Naive thymus-derived CD8-positive, alpha-beta T cell (primary cell): ENCODE results near the gene TBC1D4. TPM values are rescaled to one million over a fixed set of nuclear protein-coding genes. Genes with fewer than 3 reads are reported as not detected.

Source experiments
- ATAC-seq, 2 donors: fragments of 150-1000 bp; cut with Tn5 transposase in 1 of 2; sonication (Bioruptor Pico), chemical (Tn5 transposase) in 1 of 2; 1 replicate in 1 of 2; 2 replicates in 1 of 2; pipeline ENCODE4 v1.10.0; 2021; ENCODE audit warnings: mild to moderate bottlenecking in 2 of 2, moderate library complexity in 2 of 2
- POLR2A ChIA-PET: fragments of 350-600 bp; sonication (Branson Sonifier 250); formaldehyde crosslinking; loops from one replicate; lab custom pipeline; 2021; ENCODE audit warnings: antibody characterized with exemption; lab: Charles Lee
- DNase-seq, 10 donors: peaks; one replicate each; pipeline versions ENCODE4 v3.0.0 to v3.0.0-alpha.2; 2020 to 2022
- H3K27ac Mint-ChIP-seq, 10 donors: one replicate each; pipeline ENCODE4 v1.8.0; 2020 to 2022; ENCODE audit warnings: mild to moderate bottlenecking in 10 of 10, mixed read lengths in 10 of 10, moderate library complexity in 4 of 10, inconsistent platforms in 1 of 10
- H3K27me3 Mint-ChIP-seq, 5 donors: one replicate each; pipeline ENCODE4 v1.8.0; 2021 to 2022; ENCODE audit warnings: mixed read lengths in 5 of 5
- H3K36me3 Mint-ChIP-seq, 3 donors: one replicate each; pipeline ENCODE4 v1.8.0; 2020 to 2022; ENCODE audit warnings: mixed read lengths in 3 of 3, mild to moderate bottlenecking in 2 of 3, inconsistent platforms in 1 of 3
- H3K4me1 Mint-ChIP-seq, 4 donors: one replicate each; pipeline ENCODE4 v1.8.0; 2021 to 2022; ENCODE audit warnings: mixed read lengths in 4 of 4
- H3K4me3 Mint-ChIP-seq, 10 donors: one replicate each; pipeline ENCODE4 v1.8.0; 2020 to 2022; ENCODE audit warnings: mild to moderate bottlenecking in 10 of 10, mixed read lengths in 10 of 10, moderate library complexity in 6 of 10, inconsistent platforms in 1 of 10
- H3K9me3 Mint-ChIP-seq, 9 donors: one replicate each; pipeline ENCODE4 v1.8.0; 2020 to 2022; ENCODE audit warnings: mixed read lengths in 9 of 9, mild to moderate bottlenecking in 3 of 9, inconsistent platforms in 1 of 9, moderate library complexity in 1 of 9
- polyA plus RNA-seq, 3 donors: library from polyadenylated mRNA; unstranded; fragments of 300-500 nt; fragmentation: Illumina TruSeq; gene quantifications; one replicate each; pipeline ENCODE4 v1.2.3, GENCODE V29; 2021
- total RNA-seq, 8 experiments: library from RNA in 2 of 8; stranded (reverse) in 2 of 8; gene quantifications; one replicate each; pipeline ENCODE4 v1.2.3 and lab custom pipeline; 2021 to 2026

TBC1D4 gene
- total and polyA plus RNA-seq, 5 experiments from 2014 or later: 11.8 to 58.1 (median 19.3) TPM

GRCh38 chr13:75384879-75385707 is 96.9 kb downstream of the TBC1D4 start:
- no peaks in the 10 kb centered on the region for H3K4me1 Mint-ChIP-seq
- H3K27me3 Mint-ChIP-seq: peaks cover 0 to 3% (median 0%) of the 10 kb centered on the region in 5 donors
- no peak for ATAC-seq
- H3K27ac Mint-ChIP-seq: no peak overlapping the region
- no peaks in the 10 kb centered on the region for H3K36me3 Mint-ChIP-seq
- POLR2A ChIA-PET: no interaction called here
- H3K4me3 Mint-ChIP-seq: no peak overlapping the region
- DNase-seq: no peak
- H3K9me3 Mint-ChIP-seq: no peaks in the 10 kb centered on the region

DNA sequence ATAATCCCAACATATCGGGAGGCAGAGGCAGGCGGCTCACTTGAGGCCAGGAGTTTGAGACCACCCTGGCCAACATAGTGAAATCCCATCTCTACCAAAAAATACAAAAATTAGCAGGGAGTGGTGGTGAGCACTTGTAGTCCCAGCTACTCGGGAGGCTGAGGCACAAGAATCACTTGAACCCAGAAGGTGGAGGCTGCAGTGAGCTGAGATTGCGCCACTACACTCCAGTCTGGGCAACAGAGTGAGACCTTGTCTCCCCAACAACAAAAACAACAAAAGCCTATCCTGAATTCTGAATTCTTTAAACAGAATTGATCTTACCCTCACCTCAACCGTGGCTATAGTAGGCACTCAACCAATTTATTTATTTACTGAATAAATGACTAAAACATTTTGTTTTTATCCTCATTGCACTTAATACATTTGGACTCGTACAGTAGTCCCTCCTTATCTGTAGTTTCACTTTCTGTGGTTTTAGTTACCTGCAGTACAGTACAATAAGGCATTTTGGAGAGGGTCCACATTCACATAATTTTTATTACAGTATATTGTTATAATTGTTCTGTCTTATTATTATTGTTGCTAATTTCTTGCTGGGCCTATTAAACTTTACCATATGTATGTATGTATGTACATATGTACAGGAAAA is 98.8 kb downstream of the TBC1D4 start:
- H3K4me1 Mint-ChIP-seq: no peaks in the 10 kb centered on the region
- H3K4me3 Mint-ChIP-seq: no peak overlapping the region
- ATAC-seq: no peak

GRCh38 chr13:75378301-75378700 is 103.7 kb downstream of the TBC1D4 start:
- H3K9me3 Mint-ChIP-seq: no peaks in the 10 kb centered on the region
- peaks cover 0 to 4% (median 0%) of the 10 kb centered on the region in 5 donors for H3K27me3 Mint-ChIP-seq
- H3K36me3 Mint-ChIP-seq: no peaks in the 10 kb centered on the region
- H3K27ac Mint-ChIP-seq: no peak overlapping the region
- ATAC-seq (no peak), DNase-seq (no peak)
- POLR2A ChIA-PET: no interaction called here
- no peaks in the 10 kb centered on the region for H3K4me1 Mint-ChIP-seq
- no peak overlapping the region for H3K4me3 Mint-ChIP-seq

More for the DNA sequence above, 98.8 kb downstream of the TBC1D4 start:
- DNase-seq: no peak
- POLR2A ChIA-PET: no interaction called here
- Mint-ChIP-seq H3K27ac (no peak overlapping the region), H3K36me3 (no peaks in the 10 kb centered on the region), H3K9me3 (no peaks in the 10 kb centered on the region), H3K27me3 (peaks cover 0 to 3% (median 0%) of the 10 kb centered on the region in 5 donors)

DNA sequence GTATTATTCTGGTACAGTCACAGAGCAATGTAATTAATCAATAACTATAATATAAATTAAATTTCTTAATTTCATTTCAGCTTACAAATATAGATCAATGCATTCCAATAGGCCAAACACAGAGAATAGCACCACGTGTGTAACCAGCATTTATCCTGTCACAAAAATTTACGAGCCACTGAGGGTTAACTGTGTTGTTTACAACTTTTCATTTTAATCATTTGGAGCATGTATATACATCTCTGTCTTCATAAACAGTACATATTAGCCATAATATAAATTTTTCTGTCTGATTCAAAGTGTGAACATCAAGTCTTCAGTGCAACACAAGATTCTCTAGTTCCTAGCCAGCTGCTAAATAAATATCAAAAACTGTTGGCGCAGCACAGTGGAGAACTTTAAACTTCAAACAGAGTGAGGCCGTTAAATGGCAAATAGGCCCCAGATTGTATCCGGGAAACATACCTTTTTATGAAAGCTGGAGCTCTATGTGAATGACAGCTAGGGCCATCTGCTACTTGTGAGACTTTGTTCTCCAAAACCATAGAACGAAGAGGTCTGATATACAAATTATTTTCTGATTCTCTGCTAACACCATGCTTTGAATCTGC is 105.1 kb downstream of the TBC1D4 start:
- DNase-seq: no peak
- POLR2A ChIA-PET: no interaction called here
- no peaks in the 10 kb centered on the region for H3K4me1 Mint-ChIP-seq
- no peak for ATAC-seq
- no peak overlapping the region for H3K4me3 Mint-ChIP-seq
- H3K27me3 Mint-ChIP-seq: peaks cover 0 to 4% (median 0%) of the 10 kb centered on the region in 5 donors
- no peaks in the 10 kb centered on the region for H3K9me3 Mint-ChIP-seq
- H3K27ac Mint-ChIP-seq: no peak overlapping the region
- no peaks in the 10 kb centered on the region for H3K36me3 Mint-ChIP-seq

DNA sequence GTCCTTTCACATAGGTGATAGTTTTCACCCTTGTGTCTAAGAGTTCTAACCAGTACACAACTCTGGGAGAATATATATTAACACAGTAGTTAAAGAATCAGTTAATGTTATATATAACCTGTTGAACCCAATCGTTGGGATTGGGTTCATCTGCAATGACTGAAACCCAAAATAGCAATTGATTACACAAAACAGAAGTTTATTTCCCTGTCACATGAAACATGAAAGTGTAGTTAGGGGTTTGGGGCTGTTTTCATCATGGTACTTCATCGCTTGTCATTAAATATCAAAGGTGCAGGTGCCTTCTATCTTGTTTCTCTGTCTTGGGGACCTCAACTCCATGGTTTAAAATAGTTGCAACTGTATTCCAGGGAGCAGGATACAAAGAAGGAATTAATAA is 106.6 kb downstream of the TBC1D4 start:
- Mint-ChIP-seq H3K4me1 (no peaks in the 10 kb centered on the region), H3K36me3 (no peaks in the 10 kb centered on the region), H3K27ac (no peak overlapping the region), H3K9me3 (no peaks in the 10 kb centered on the region), H3K4me3 (no peak overlapping the region), H3K27me3 (peaks cover 0 to 3% (median 0%) of the 10 kb centered on the region in 5 donors)
- ATAC-seq (no peak), DNase-seq (no peak)
- POLR2A ChIA-PET: interaction anchor here (0.5 kb wide), 1 partner anchor 10 kb away, joined by 3 read pairs; no protein-coding TSS in a partner anchor

DNA sequence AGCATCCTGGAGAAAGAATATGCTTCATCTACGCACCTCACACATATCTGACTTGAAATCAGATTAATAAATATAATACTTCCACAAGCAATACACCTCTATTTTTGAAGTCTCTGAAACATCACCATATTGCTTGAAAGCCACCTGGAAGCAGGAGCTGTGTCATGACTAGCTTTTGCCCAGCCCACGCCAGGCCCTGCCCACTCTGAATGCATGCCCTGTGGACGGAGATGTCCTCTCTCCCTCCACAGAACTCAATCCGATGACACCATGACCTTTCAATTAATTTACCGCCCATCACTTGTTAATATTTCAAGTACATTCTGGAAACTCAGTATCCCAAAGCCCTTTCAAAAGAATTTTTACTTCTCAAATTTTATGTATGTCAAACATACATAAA is 108.0 kb downstream of the TBC1D4 start:
- no peaks in the 10 kb centered on the region for H3K9me3 Mint-ChIP-seq
- no peaks in the 10 kb centered on the region for H3K4me1 Mint-ChIP-seq
- H3K27me3 Mint-ChIP-seq: peaks cover 0 to 3% (median 0%) of the 10 kb centered on the region in 5 donors
- POLR2A ChIA-PET: interaction anchor here (3.3 kb wide), 1 partner anchor 47 kb away, joined by 10 read pairs; no protein-coding TSS in a partner anchor
- H3K36me3 Mint-ChIP-seq: no peaks in the 10 kb centered on the region
- DNase-seq (no peak), ATAC-seq (no peak)
- H3K4me3 Mint-ChIP-seq: no peak overlapping the region
- no peak overlapping the region for H3K27ac Mint-ChIP-seq

DNA sequence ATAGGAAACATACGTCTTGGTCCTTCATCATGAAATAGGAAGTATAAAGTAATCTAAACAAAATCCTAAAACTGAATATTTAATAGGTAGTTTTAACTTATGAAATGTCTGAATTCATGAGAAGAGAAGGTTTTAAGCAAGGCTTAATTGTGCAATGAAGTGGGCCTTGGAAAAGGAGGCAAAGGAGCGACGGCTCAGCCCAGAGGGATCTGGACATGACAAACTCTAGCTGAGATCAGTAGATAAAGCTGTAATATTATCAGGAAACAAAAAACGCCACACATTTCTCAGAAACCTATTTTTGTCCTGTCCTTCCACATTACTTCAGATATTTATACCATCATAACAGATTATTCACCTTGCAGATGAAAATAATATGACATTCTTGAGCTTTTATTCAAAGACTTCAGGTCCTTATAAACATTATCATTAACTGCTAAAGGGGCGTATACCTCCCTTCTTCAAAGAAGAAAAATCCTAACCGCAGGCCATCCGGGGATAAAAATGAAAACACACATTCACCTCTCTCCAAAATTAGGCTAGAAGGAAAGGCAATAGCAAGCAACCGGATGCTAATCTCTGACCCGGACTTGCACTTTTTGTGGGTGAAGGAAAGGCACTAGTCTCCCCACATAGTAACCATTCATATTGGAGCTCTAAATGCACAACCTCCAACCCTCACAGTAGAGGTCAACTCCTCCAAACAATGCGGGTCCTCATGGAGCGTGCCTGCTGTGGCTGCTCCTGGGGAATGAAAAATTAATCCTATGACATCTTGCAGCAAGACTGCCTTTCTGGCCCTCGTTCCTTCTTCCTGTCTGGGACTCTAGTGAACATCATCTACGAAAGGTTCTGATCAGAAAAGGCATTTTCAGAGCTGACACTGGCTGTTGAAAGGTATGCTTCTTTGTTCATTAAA is 108.8 kb downstream of the TBC1D4 start:
- Mint-ChIP-seq H3K27ac (peak overlapping the region in 1 of 10 donors; percentile 11), H3K36me3 (no peaks in the 10 kb centered on the region), H3K4me3 (no peak overlapping the region), H3K27me3 (peaks cover 0 to 3% (median 0%) of the 10 kb centered on the region in 5 donors), H3K4me1 (no peaks in the 10 kb centered on the region), H3K9me3 (no peaks in the 10 kb centered on the region)
- DNase-seq: no peak
- ATAC-seq: no peak
- POLR2A ChIA-PET: interaction anchor here (1.1 to 3.3 kb wide), 2 partner anchors 46 to 177 kb away, joined by 3 to 10 read pairs; partner anchors contain the start of gene UCHL3

DNA sequence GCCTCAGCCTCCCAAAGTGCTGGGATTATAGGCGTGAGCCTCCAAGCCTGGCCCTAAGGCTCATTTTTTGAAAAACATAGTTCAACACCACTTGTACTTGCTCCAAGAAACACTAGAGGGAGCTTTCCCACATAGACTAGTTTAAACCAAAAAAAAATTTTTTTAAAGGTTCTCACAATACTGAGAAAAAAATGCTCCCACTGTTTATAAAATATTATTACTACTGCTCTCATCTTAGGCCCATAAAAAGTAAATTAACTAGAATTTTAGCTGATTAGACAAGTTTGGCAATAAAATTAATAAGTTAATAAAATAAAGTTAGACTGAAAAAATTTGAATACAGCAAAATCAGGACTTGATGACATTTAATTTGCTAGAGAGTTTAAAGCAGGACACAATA is 109.5 kb downstream of the TBC1D4 start:
- DNase-seq (peak in 5 of 10 donors; percentile 6 to 57 (median 31)), ATAC-seq (peak; percentile 75 to 76)
- Mint-ChIP-seq H3K4me3 (no peak overlapping the region), H3K36me3 (no peaks in the 10 kb centered on the region), H3K4me1 (no peaks in the 10 kb centered on the region), H3K27ac (peak overlapping the region in 1 of 10 donors; percentile 11), H3K9me3 (no peaks in the 10 kb centered on the region), H3K27me3 (peaks cover 0 to 3% (median 0%) of the 10 kb centered on the region in 5 donors)
- POLR2A ChIA-PET: interaction anchor here (1.1 to 3.3 kb wide), 2 partner anchors 46 to 177 kb away, joined by 3 to 10 read pairs; partner anchors contain the start of gene UCHL3

DNA sequence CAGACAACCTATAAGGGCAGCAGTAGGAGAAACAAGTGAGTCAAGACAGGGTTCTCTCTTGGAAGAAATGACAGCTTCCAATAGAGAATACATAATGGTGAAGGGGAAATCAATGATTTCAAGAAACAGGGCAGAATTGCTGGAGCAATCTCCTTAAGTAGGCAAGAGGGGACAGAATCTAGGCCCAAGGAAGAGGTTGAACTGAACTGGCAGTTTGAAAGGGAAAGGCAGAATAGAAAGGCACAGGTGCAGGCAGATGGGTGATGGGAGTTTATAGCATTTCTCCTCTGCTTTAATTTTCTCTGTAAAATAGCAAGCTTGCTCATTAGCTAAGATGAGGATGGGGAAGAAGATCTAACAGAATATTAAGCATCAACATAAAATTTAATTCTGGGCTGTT is 110.8 kb downstream of the TBC1D4 start:
- no peak overlapping the region for H3K4me3 Mint-ChIP-seq
- DNase-seq (no peak), ATAC-seq (no peak)
- H3K27me3 Mint-ChIP-seq: peaks cover 0 to 3% (median 0%) of the 10 kb centered on the region in 5 donors
- H3K27ac Mint-ChIP-seq: no peak overlapping the region
- H3K4me1 Mint-ChIP-seq: peaks cover 0 to 5% (median 0%) of the 10 kb centered on the region in 4 donors
- no peaks in the 10 kb centered on the region for H3K9me3 Mint-ChIP-seq
- POLR2A ChIA-PET: interaction anchor here (0.6 to 3.3 kb wide), 2 partner anchors 44 to 168 kb away, joined by 3 to 10 read pairs; no protein-coding TSS in a partner anchor
- no peaks in the 10 kb centered on the region for H3K36me3 Mint-ChIP-seq

- Mint-ChIP-seq H3K36me3 (no peaks in the 10 kb centered on the region), H3K27me3 (peaks cover 0 to 3% (median 2%) of the 10 kb centered on the region in 5 donors)
- POLR2A ChIA-PET: interaction anchor here (0.6 to 3.3 kb wide), 2 partner anchors 44 to 169 kb away, joined by 3 to 10 read pairs; no protein-coding TSS in a partner anchor
Measured at GRCh38 chr13:75370774-75371173, 111.2 kb downstream of the TBC1D4 start.

DNA sequence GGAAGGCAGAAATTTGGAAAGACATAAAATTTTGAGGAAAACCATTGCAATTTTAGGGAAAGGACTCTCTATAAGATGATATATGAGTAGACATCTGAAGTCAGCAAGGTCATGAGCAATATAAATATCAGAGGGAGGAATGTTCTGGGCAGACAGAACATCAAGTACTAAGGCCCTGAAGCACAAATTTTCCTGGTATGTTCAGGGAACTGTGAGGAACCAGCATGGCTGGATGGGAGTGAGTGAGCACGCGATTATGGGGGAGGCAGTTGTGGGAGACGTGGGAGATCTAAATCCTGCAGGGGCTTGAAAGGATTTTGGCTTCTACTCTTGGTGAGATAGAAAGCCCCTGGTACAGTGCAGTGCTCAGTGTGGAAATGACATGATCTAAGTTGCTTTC is 112.0 kb downstream of the TBC1D4 start:
- peaks cover 0 to 15% (median under 1%) of the 10 kb centered on the region in 4 donors for H3K4me1 Mint-ChIP-seq
- H3K4me3 Mint-ChIP-seq: no peak overlapping the region
- POLR2A ChIA-PET: no interaction called here
- no peaks in the 10 kb centered on the region for H3K9me3 Mint-ChIP-seq
- peaks cover 0 to 3% (median 2%) of the 10 kb centered on the region in 5 donors for H3K27me3 Mint-ChIP-seq
- no peak overlapping the region for H3K27ac Mint-ChIP-seq
- ATAC-seq (no peak), DNase-seq (no peak)
- H3K36me3 Mint-ChIP-seq: no peaks in the 10 kb centered on the region

More at GRCh38 chr13:75370774-75371173, 111.2 kb downstream of the TBC1D4 start:
- Mint-ChIP-seq H3K4me3 (no peak overlapping the region), H3K9me3 (no peaks in the 10 kb centered on the region), H3K4me1 (peaks cover 0 to 9% (median under 1%) of the 10 kb centered on the region in 4 donors), H3K27ac (no peak overlapping the region)
- no peak for DNase-seq
- ATAC-seq: no peak
